Transverse colon (tissue), 4 donors: ENCODE data around the gene IFITM1. TPM values are rescaled to one million over a fixed set of nuclear protein-coding genes. Genes with fewer than 3 reads are reported as not detected.
A peak's percentile ranks its signal among the peaks of the same experiment; 100 is the strongest.

Source experiments
- DNase-seq: peaks from one replicate; pipeline ENCODE4 v3.0.0-alpha.2; 2019
- H3K27ac ChIP-seq, 4 donors: fragments of 200-600 bp; sonication (generic); 2 replicates each; pipeline ENCODE4 v1.5.1; 2016 to 2018; ENCODE audit warnings: inconsistent platforms in 4 of 4
- H3K27me3 ChIP-seq: fragments of 200-600 bp; sonication (generic); 2 replicates; pipeline ENCODE4 v1.5.1; 2017; ENCODE audit warnings: inconsistent platforms
- H3K36me3 ChIP-seq, 4 donors: fragments of 200-600 bp; sonication (generic); 2 replicates each; pipeline ENCODE4 v1.5.1; 2017 to 2019; ENCODE audit warnings: inconsistent platforms in 4 of 4
- H3K4me1 ChIP-seq, 4 donors: fragments of 200-600 bp; sonication (generic); 2 replicates each; pipeline ENCODE4 v1.5.1; 2017 to 2020; ENCODE audit warnings: inconsistent platforms in 4 of 4
- H3K4me3 ChIP-seq, 4 donors: fragments of 200-600 bp; sonication (generic); 1 replicate in 1 of 4; 2 replicates in 3 of 4; pipeline versions ENCODE4 v1.5.1 to v1.6.1; 2017 to 2019; ENCODE audit warnings: inconsistent platforms in 4 of 4
- H3K9me3 ChIP-seq, 2 donors: fragments of 200-600 bp; sonication (generic); 2 replicates each; pipeline ENCODE4 v1.5.1; 2017 to 2019; ENCODE audit warnings: inconsistent platforms in 2 of 2
- EP300 ChIP-seq: sonication (generic); formaldehyde crosslinking; IDR thresholded peaks from one replicate; pipeline ENCODE4 v1.6.1; 2017; ENCODE audit warnings: antibody characterized with exemption, low read depth
- POLR2A ChIP-seq: fragments of 450-650 bp; IDR thresholded peaks from one replicate; pipeline ENCODE4 v1.6.1; 2016; ENCODE audit warnings: antibody characterized with exemption, mild to moderate bottlenecking, moderate library complexity
- POLR2AphosphoS5 ChIP-seq, 3 donors: sonication (generic); formaldehyde crosslinking; IDR thresholded peaks; one replicate each; pipeline ENCODE4 v1.6.1; 2016; ENCODE audit warnings: antibody characterized with exemption in 3 of 3
- WGBS, 2 donors: methylation state at CpG; one replicate each; pipeline ENCODE4 v1.1.5; 2018; ENCODE audit warnings: low coverage in 1 of 2; 5-methylcytosine and 5-hydroxymethylcytosine counted together
- in situ Hi-C, 4 donors: fragments of 200-750 bp; cut with MboI; loops; one replicate each; pipeline versions ENCODE4 v1.15.0 to v1.15.1; 2017; ENCODE audit warnings: low sequenced_read_pairs in 3 of 4, low pct_ligation_motif_present in 1 of 4, low pct_unique_long_range_greater_than_20kb in 1 of 4
- intact Hi-C: fragments of 100-400 bp; cut with DNase I; formaldehyde crosslinking; loops from one replicate; pipeline ENCODE4 v1.15.1; 2023; ENCODE audit warnings: low total_unique reads
- total RNA-seq, 4 donors: library from RNA; depleted of rRNA; stranded (reverse); fragments of >200 nt; gene quantifications; one replicate each; pipeline ENCODE4 v1.1.0, GENCODE V29; 2016
- TF ChIP-seq, protein P1 (sequence below), 5 experiments: fragments of 200-600 bp in 3 of 5; fragments of 450-650 bp in 2 of 5; sonication (generic) in 3 of 5; IDR thresholded peaks; 1 replicate in 2 of 5; 2 replicates in 3 of 5; pipeline ENCODE4 v1.5.1; 2016 to 2017; ENCODE audit warnings: antibody characterized with exemption in 5 of 5, inconsistent platforms in 3 of 5, mild to moderate bottlenecking in 2 of 5, moderate library complexity in 1 of 5

The IFITM1 gene
- total RNA-seq, 4 donors from 2014 or later: 19.9 to 109 (median 60.5) TPM

DNA sequence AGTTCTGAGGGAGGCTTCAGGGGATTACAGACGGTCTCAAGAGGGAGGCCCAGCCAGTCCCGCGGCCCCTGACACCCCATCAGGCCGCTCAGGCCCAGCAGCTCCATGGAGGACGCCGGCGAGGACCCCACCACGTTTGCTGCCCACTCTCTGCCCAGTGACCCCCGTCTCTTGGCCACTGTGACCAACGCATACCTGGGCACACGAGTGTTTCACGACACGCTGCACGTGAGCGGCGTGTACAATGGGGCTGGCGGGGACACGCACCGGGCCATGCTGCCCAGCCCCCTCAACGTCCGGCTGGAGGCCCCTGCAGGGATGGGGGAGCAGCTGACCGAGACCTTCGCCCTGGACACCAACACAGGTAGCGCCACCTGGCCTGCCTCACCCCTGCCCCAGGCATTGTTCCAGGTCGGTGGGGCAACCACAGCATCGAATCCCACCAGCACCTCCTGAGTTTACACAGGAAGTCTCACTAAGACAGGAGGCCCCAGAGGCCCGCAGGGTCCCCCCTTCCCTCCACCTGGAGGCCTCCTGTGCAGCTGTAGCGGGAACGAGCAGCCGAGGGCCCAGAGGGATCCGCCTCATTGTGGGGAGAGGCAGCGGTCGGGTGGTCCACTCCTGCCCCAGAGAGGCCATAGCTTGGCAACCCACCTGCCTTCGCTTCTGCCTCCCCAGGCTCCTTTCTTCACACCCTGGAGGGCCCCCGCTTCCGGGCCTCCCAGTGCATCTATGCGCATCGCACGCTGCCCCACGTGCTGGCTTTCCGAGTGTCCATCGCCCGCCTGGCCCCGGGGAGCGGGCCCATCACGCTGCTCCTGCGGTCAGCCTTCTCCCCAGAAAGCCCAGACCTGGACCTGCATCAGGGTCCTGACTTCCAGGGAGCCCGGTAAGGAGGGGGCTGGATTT, 23.9 kb upstream of the IFITM1 start:
- TF ChIP-seq POLR2A (no peak), EP300 (no peak), POLR2AphosphoS5 (IDR thresholded peaks at IDR 0.05) (no peak)
- TF ChIP-seq, protein P1, sequence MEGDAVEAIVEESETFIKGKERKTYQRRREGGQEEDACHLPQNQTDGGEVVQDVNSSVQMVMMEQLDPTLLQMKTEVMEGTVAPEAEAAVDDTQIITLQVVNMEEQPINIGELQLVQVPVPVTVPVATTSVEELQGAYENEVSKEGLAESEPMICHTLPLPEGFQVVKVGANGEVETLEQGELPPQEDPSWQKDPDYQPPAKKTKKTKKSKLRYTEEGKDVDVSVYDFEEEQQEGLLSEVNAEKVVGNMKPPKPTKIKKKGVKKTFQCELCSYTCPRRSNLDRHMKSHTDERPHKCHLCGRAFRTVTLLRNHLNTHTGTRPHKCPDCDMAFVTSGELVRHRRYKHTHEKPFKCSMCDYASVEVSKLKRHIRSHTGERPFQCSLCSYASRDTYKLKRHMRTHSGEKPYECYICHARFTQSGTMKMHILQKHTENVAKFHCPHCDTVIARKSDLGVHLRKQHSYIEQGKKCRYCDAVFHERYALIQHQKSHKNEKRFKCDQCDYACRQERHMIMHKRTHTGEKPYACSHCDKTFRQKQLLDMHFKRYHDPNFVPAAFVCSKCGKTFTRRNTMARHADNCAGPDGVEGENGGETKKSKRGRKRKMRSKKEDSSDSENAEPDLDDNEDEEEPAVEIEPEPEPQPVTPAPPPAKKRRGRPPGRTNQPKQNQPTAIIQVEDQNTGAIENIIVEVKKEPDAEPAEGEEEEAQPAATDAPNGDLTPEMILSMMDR (IDR thresholded peaks at IDR 0.05): no peak
- in situ Hi-C loops (no loop called here), intact Hi-C loops (no loop called here)
- Histone ChIP-seq H3K4me3 (peak overlapping the region in 3 of 4 donors; percentile 59 to 82 (median 79)), H3K27ac (peak overlapping the region in 3 of 4 donors; percentile 75 to 81 (median 77)), H3K4me1 (peaks cover 0 to 19% (median 15%) of the 10 kb centered on the region in 4 donors), H3K9me3 (no peaks in the 10 kb centered on the region), H3K27me3 (peaks cover 17% of the 10 kb centered on the region), H3K36me3 (no peaks in the 10 kb centered on the region)
- peak; percentile 13 for DNase-seq
- 87% methylated on average over 47 of the region's 48 CpGs; no CpG with 5 or more reads in 1 of the 2 donors for WGBS, 2 donors

DNA sequence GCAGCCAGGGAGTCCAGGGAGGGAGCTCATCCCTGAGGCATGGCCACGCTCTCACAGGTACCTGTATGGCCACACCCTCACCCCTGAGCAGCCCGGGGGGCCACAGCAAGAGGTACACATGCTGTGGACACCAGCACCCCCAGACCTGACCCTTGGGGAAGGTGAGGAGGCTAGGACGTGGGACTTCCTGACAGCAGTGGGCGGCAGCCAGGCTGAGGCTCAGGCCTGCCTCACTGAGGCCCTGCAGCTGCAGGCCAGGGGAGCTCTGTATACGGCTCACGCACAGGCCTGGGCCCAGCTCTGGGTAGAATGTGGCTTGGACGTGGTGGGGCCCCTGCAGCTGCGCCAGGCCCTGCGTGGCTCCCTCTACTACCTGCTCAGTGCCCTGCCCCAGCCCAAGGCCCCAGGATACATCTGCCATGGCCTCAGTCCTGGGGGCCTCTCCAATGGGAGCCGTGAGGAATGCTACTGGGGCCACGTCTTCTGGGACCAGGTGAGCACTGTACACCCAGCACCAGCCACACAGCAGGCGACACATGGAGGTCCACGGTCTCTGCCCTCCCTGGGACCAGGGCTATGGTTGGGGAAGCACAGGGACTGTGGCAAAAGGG, 23.1 kb upstream of the IFITM1 start:
- no peak overlapping the region for H3K27ac ChIP-seq
- peak; percentile 7 for DNase-seq
- no peak overlapping the region for H3K4me3 ChIP-seq
- in situ Hi-C loops: no loop called here
- 92 to 100% methylated on average over 1 to 9 of the region's 13 CpGs for WGBS, 2 donors
- no peaks in the 10 kb centered on the region for H3K9me3 ChIP-seq
- TF ChIP-seq POLR2A (no peak), POLR2AphosphoS5 (IDR thresholded peaks at IDR 0.05) (no peak), EP300 (no peak)
- TF ChIP-seq, protein P1 (IDR thresholded peaks at IDR 0.05): no peak
- H3K27me3 ChIP-seq: peaks cover 15% of the 10 kb centered on the region
- H3K36me3 ChIP-seq: no peaks in the 10 kb centered on the region
- peaks cover 0 to 19% (median 15%) of the 10 kb centered on the region in 4 donors for H3K4me1 ChIP-seq
- intact Hi-C loops: no loop called here

DNA sequence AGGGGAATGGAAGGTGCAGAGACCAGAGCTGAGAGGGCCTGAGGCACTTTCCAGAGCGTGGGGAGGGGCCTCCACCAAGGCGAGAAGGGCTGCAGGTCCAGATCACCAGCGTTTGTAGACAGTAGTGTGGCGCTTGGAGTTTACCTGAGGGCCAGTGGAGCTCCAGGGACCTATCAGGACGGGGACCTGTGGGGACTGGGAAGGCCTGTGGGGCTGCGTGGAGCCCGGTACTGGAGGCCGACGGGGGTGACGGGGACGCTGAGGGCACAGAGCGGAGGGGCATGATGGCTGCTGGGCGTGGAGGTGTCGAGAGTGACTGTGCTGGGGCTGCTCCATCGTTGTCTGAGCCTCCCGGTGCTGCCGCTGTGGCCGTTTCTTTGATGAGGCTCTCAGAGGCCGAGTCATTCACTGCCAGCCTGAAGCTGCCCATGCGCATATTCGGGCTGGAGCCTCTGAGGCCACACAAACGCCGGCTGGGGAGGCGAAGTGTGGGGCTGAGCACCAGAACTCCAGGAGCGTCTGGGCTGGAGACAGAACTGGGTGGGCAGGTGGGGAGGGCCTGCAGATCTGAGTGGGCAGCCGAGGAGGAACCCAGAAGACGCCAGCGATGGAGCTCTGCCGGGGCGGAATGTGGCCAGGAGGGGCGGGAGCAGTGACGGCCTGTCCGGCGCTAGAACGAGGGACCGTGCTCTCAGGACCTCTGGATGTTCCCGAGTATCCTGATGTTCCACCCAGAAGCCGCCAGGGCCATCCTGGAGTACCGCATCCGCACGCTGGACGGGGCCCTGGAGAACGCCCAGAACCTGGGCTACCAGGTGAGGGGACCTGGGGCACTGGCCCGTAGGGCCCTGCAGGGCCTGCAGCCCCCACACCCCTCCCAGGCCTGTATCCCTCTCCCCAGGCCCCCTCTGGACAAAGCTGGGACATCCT, 22.3 kb upstream of the IFITM1 start:
- intact Hi-C loops: no loop called here
- H3K4me1 ChIP-seq: peaks cover 0 to 19% (median 15%) of the 10 kb centered on the region in 4 donors
- H3K27me3 ChIP-seq: peaks cover 14% of the 10 kb centered on the region
- H3K9me3 ChIP-seq: no peaks in the 10 kb centered on the region
- in situ Hi-C loops: no loop called here
- no peaks in the 10 kb centered on the region for H3K36me3 ChIP-seq
- peak; percentile 8 for DNase-seq
- WGBS, 2 donors: 92 to 93% methylated on average over 7 to 44 of the region's 44 CpGs
- no peak overlapping the region for H3K4me3 ChIP-seq
- no peak overlapping the region for H3K27ac ChIP-seq
- TF ChIP-seq, protein P1 (IDR thresholded peaks at IDR 0.05): no peak
- TF ChIP-seq EP300 (no peak), POLR2AphosphoS5 (IDR thresholded peaks at IDR 0.05) (no peak)
